ENCODE results near the gene LRRC74B. TPM values are rescaled to one million over a fixed set of nuclear protein-coding genes. Genes with fewer than 3 reads are reported as not detected.
"Not testable (repeated sequence)": the region's sequence is repeated elsewhere in the genome, so short reads cannot be mapped to it uniquely, and the experiment has no call there.

LRRC74B gene
- total RNA-seq, 6 experiments from 2014 or later = not detected

- DNase-seq = no peak
- intact Hi-C loops (cut with DNase I) = no loop called here
- Histone ChIP-seq H3K9me3 (no peaks in the 10 kb centered on the region), H3K27me3 (no peaks in the 10 kb centered on the region), H3K4me1 (no peaks in the 10 kb centered on the region), H3K4me3 (no peak overlapping the region), H3K36me3 (no peaks in the 10 kb centered on the region), H3K27ac (no peak overlapping the region)
- TF ChIP-seq CTCF (IDR thresholded peaks at IDR 0.05) (no peak), POLR2A (IDR thresholded peaks at IDR 0.05) (no peak)
- ATAC-seq = no peak
- 57% methylated on average over 2 of the region's 11 CpGs for WGBS (ENCODE audit: insufficient coverage, low coverage, low lambda C conversion rate, missing lambda C conversion rate)
These were observed 9.2 kb downstream of the LRRC74B start for GRCh38 chr22:21054714-21055563.

- no CpG with 5 or more reads among the region's 4 CpGs for WGBS (ENCODE audit: insufficient coverage, low coverage, low lambda C conversion rate, missing lambda C conversion rate)
- intact Hi-C loops (cut with DNase I) = no loop called here
- Histone ChIP-seq H3K36me3 (no peaks in the 10 kb centered on the region), H3K27me3 (no peaks in the 10 kb centered on the region), H3K27ac (no peak overlapping the region), H3K9me3 (no peaks in the 10 kb centered on the region), H3K4me1 (no peaks in the 10 kb centered on the region), H3K4me3 (no peak overlapping the region)
- DNase-seq (no peak), ATAC-seq (no peak)
- TF ChIP-seq POLR2A (IDR thresholded peaks at IDR 0.05) (no peak), CTCF (IDR thresholded peaks at IDR 0.05) (no peak)
These were observed 9.8 kb downstream of the LRRC74B start for GRCh38 chr22:21055564-21055834.

GRCh38 chr22:21055880-21056319 lies 10.2 kb downstream of the LRRC74B start:
- ATAC-seq (no peak), DNase-seq (no peak)
- Histone ChIP-seq H3K4me3 (no peak overlapping the region), H3K27ac (no peak overlapping the region), H3K27me3 (no peaks in the 10 kb centered on the region), H3K9me3 (no peaks in the 10 kb centered on the region), H3K36me3 (no peaks in the 10 kb centered on the region), H3K4me1 (no peaks in the 10 kb centered on the region)
- WGBS (ENCODE audit: insufficient coverage, low coverage, low lambda C conversion rate, missing lambda C conversion rate) = 46% methylated on average over 2 of the region's 7 CpGs
- intact Hi-C loops (cut with DNase I) = no loop called here
- TF ChIP-seq CTCF (IDR thresholded peaks at IDR 0.05) (no peak), POLR2A (IDR thresholded peaks at IDR 0.05) (no peak)

- H3K36me3 ChIP-seq; ATAC-seq; H3K4me1 ChIP-seq; H3K27ac ChIP-seq; DNase-seq; H3K9me3 ChIP-seq; H3K4me3 ChIP-seq; intact Hi-C loops (cut with DNase I); H3K27me3 ChIP-seq: not testable (repeated sequence)
- WGBS (ENCODE audit: insufficient coverage, low coverage, low lambda C conversion rate, missing lambda C conversion rate) = 85% methylated on average over 5 of the region's 8 CpGs
These were observed 14.6 kb downstream of the LRRC74B start for GRCh38 chr22:21060363-21060762.

GRCh38 chr22:21061660-21062321 lies 16.0 kb downstream of the LRRC74B start:
- 79% methylated on average over 15 of the region's 18 CpGs for WGBS (ENCODE audit: insufficient coverage, low coverage, low lambda C conversion rate, missing lambda C conversion rate)
- H3K27me3 ChIP-seq; H3K27ac ChIP-seq; H3K9me3 ChIP-seq; H3K4me3 ChIP-seq; H3K36me3 ChIP-seq; intact Hi-C loops (cut with DNase I); DNase-seq; H3K4me1 ChIP-seq; ATAC-seq: not testable (repeated sequence)

GRCh38 chr22:21064425-21064824 lies 18.7 kb downstream of the LRRC74B start:
- ATAC-seq; H3K4me1 ChIP-seq; H3K4me3 ChIP-seq; DNase-seq; intact Hi-C loops (cut with DNase I); H3K27ac ChIP-seq; H3K36me3 ChIP-seq; H3K27me3 ChIP-seq; H3K9me3 ChIP-seq: not testable (repeated sequence)
- WGBS (ENCODE audit: insufficient coverage, low coverage, low lambda C conversion rate, missing lambda C conversion rate) = 66% methylated on average over 11 of the region's 11 CpGs
